IMR-90 (cell line): ENCODE results near the gene AGBL5. TPM values are rescaled to one million over a fixed set of nuclear protein-coding genes. Genes with fewer than 3 reads are reported as not detected.

Experiments used
- ATAC-seq: fragments of 200-7000 bp; cut with Tn5 transposase; 2 replicates; pipeline ENCODE4 v1.9.1; 2020; ENCODE audit warnings: low read depth, mild to moderate bottlenecking, moderate library complexity
- BruUV-seq: library from RNA; stranded (reverse); fragments of 400-500 nt; replicated peaks from 2 replicates; lab custom pipeline; 2021; lab: Mats Ljungman, UMichigan
- CTCF ChIA-PET: fragments of 300-600 bp; formaldehyde crosslinking; extraction: SDS; loops from one replicate; lab custom pipeline; 2021; ENCODE audit warnings: antibody characterized with exemption; lab: Yijun Ruan, JAX
- POLR2A ChIA-PET: fragments of 300-600 bp; sonication (Branson Sonifier 250); formaldehyde crosslinking; loops from one replicate; lab custom pipeline; 2022; ENCODE audit warnings: antibody characterized with exemption; ENCODE audit not compliant: unreplicated experiment; lab: Charles Lee
- DNase-seq: peaks from one replicate; pipeline ENCODE4 v3.0.0; 2013
- H2AFZ ChIP-seq: replicated peaks from 2 replicates; pipeline ENCODE3; 2013; ENCODE audit warnings: low read length, mild to moderate bottlenecking; ENCODE audit not compliant: poor library complexity
- H2AK5ac ChIP-seq: 2 replicates; pipeline ENCODE4 v1.6.1; 2013; ENCODE audit warnings: low read depth, low read length, inconsistent platforms
- H2AK9ac ChIP-seq: replicated peaks from 2 replicates; pipeline ENCODE3; 2013; ENCODE audit warnings: mild to moderate bottlenecking, low read depth, low read length, moderate library complexity; ENCODE audit not compliant: poor library complexity
- H2BK120ac ChIP-seq: 2 replicates; pipeline ENCODE4 v1.6.1; 2013; ENCODE audit warnings: low read depth, low read length, inconsistent platforms
- H2BK15ac ChIP-seq: 3 replicates; pipeline ENCODE4 v1.6.1; 2013; ENCODE audit warnings: low read depth, low read length, inconsistent platforms
- H2BK20ac ChIP-seq: 2 replicates; pipeline ENCODE4 v1.6.1; 2013; ENCODE audit warnings: low read depth, mild to moderate bottlenecking, inconsistent platforms, low read length, moderate library complexity
- H2BK5ac ChIP-seq: 2 replicates; pipeline ENCODE4 v1.6.1; 2013; ENCODE audit warnings: mild to moderate bottlenecking, low read depth, low read length, inconsistent platforms; ENCODE audit not compliant: poor library complexity, severe bottlenecking
- H3K14ac ChIP-seq: replicated peaks from 2 replicates; pipeline ENCODE4 v1.6.1; 2013; ENCODE audit warnings: low read depth, low read length, inconsistent platforms
- H3K18ac ChIP-seq: 2 replicates; pipeline ENCODE4 v1.6.1; 2013; ENCODE audit warnings: low read depth, low read length, control low read depth
- H3K23ac ChIP-seq: 2 replicates; pipeline ENCODE4 v1.6.1; 2013; ENCODE audit warnings: low read depth, low read length, inconsistent platforms
- H3K27ac ChIP-seq: 2 replicates; pipeline ENCODE4 v1.5.1; 2013; ENCODE audit warnings: mild to moderate bottlenecking, control low read depth, low read length; ENCODE audit not compliant: insufficient read depth
- H3K27me3 ChIP-seq: 2 replicates; pipeline ENCODE4 v1.6.1; 2013; ENCODE audit warnings: low read length; ENCODE audit not compliant: control insufficient read depth, insufficient read depth
- H3K36me3 ChIP-seq: 2 replicates; pipeline ENCODE4 v1.6.1; 2013; ENCODE audit warnings: low read length, mixed read lengths; ENCODE audit not compliant: control insufficient read depth, insufficient read depth
- H3K4ac ChIP-seq: 2 replicates; pipeline ENCODE4 v1.6.1; 2013; ENCODE audit warnings: low read depth, low read length, inconsistent platforms
- H3K4me1 ChIP-seq: 2 replicates; pipeline ENCODE4 v1.6.1; 2013; ENCODE audit warnings: low read length, mixed read lengths; ENCODE audit not compliant: control insufficient read depth, insufficient read depth
- H3K4me2 ChIP-seq: 2 replicates; pipeline ENCODE4 v1.6.1; 2013; ENCODE audit warnings: low read depth, mild to moderate bottlenecking, control low read depth, low read length, moderate library complexity
- H3K4me3 ChIP-seq: 2 replicates; pipeline ENCODE4 v1.5.1; 2013; ENCODE audit warnings: low read depth, mild to moderate bottlenecking, control low read depth, low read length, moderate library complexity; ENCODE audit not compliant: insufficient read depth
- H3K56ac ChIP-seq: 2 replicates; pipeline ENCODE4 v1.6.1; 2013; ENCODE audit warnings: low read length, inconsistent platforms; ENCODE audit not compliant: insufficient read depth; ENCODE audit errors: extremely low read depth
- H3K79me1 ChIP-seq, 2 experiments: 2 replicates each; pipeline ENCODE4 v1.6.1; 2013; ENCODE audit warnings: low read length in 2 of 2, inconsistent platforms in 1 of 2, low read depth in 1 of 2
- H3K9ac ChIP-seq: 2 replicates; pipeline ENCODE4 v1.6.1; 2013; ENCODE audit warnings: low read depth, low read length, control low read depth
- H3K9me1 ChIP-seq: 2 replicates; pipeline ENCODE4 v1.6.1; 2013; ENCODE audit warnings: low read length, inconsistent platforms; ENCODE audit not compliant: insufficient read depth
- H3K9me3 ChIP-seq: 2 replicates; pipeline ENCODE4 v1.6.1; 2013; ENCODE audit warnings: low read length; ENCODE audit not compliant: control insufficient read depth, insufficient read depth
- H4K20me1 ChIP-seq: 2 replicates; pipeline ENCODE4 v1.6.1; 2013; ENCODE audit warnings: low read length, inconsistent platforms; ENCODE audit not compliant: insufficient read depth
- H4K5ac ChIP-seq: 2 replicates; pipeline ENCODE4 v1.6.1; 2013; ENCODE audit warnings: mild to moderate bottlenecking, low read depth, low read length, control low read depth
- H4K8ac ChIP-seq, 2 experiments: 2 replicates each; pipeline ENCODE4 v1.6.1; 2013; ENCODE audit warnings: low read depth in 2 of 2, low read length in 2 of 2, control low read depth in 1 of 2, inconsistent platforms in 1 of 2
- H4K91ac ChIP-seq: 2 replicates; pipeline ENCODE4 v1.6.1; 2013; ENCODE audit warnings: low read depth, low read length, inconsistent platforms; ENCODE audit not compliant: insufficient read depth
- POLR2A ChIP-seq: IDR thresholded peaks from 2 replicates; pipeline ENCODE4 v1.6.1; 2012; ENCODE audit warnings: mild to moderate bottlenecking, low read depth, low read length
- WGBS, 2 experiments: methylation state at CpG; one replicate each; pipeline versions ENCODE4 v1.1.5 to v1.1.7; 2013; ENCODE audit warnings: missing lambda C conversion rate in 2 of 2; ENCODE audit not compliant: insufficient read length in 1 of 2; ENCODE audit errors: extremely low coverage in 2 of 2; 5-methylcytosine and 5-hydroxymethylcytosine counted together
- dilution Hi-C: fragments of 300-500 bp; cut with HindIII; formaldehyde crosslinking; loops from one replicate; pipeline ENCODE4 v1.14.3; 2018; ENCODE audit warnings: low sequenced_read_pairs; ENCODE audit not compliant: unreplicated experiment
- in situ Hi-C: fragments of 300-500 bp; cut with MboI; formaldehyde crosslinking; loops from 3 replicates; pipeline ENCODE4 v1.14.3; 2019; ENCODE audit warnings: low sequenced_read_pairs, inconsistent platforms, mixed read lengths
- intact Hi-C: fragments of 100-400 bp; cut with micrococcal nuclease; formaldehyde crosslinking; loops from 2 replicates; pipeline ENCODE4 v1.10.0; 2022
- polyA plus RNA-seq, 3 experiments: library from polyadenylated mRNA; depleted of rRNA; stranded (reverse); fragments of >200 nt; gene quantifications; 2 replicates each; pipeline ENCODE4 v1.2.3, GENCODE V29; 2012; ENCODE audit warnings: low replicate concordance in 1 of 3
- total RNA-seq: library from RNA; depleted of rRNA; stranded (reverse); fragments of >200 nt; gene quantifications from 2 replicates; pipeline ENCODE4 v1.2.3, GENCODE V29; 2012

AGBL5 gene
- total and polyA plus RNA-seq, 2 of the 4 experiments (the other 2 are of a cell fraction) = 19.0 to 26.2 TPM

- no peak overlapping the region for H2BK20ac ChIP-seq
- H3K9me3 ChIP-seq = no peaks in the 10 kb centered on the region
- H4K20me1 ChIP-seq = peaks cover 32% of the 10 kb centered on the region
- no peak overlapping the region for H3K23ac ChIP-seq
- no peak overlapping the region for H2AK5ac ChIP-seq
- H4K91ac ChIP-seq = no peak overlapping the region
- dilution Hi-C loops (no loop called here), intact Hi-C loops (no loop called here), in situ Hi-C loops (no loop called here)
- CTCF ChIA-PET = no interaction called here
- no peak for DNase-seq
- H3K4me3 ChIP-seq = no peak overlapping the region
- no peak for ATAC-seq
- H3K9ac ChIP-seq = no peak overlapping the region
- H4K5ac ChIP-seq = no peak overlapping the region
- no peak overlapping the region for H3K14ac ChIP-seq
- H3K4ac ChIP-seq = no peak overlapping the region
- no peak for TF ChIP-seq POLR2A
- no peak overlapping the region for H3K4me2 ChIP-seq
- H3K79me1 ChIP-seq = peaks cover 21 to 54% of the 10 kb centered on the region in 2 experiments
- no peaks in the 10 kb centered on the region for H3K27me3 ChIP-seq
- no peak overlapping the region for H2BK120ac ChIP-seq
- no peak overlapping the region for H2AFZ ChIP-seq
- H2BK15ac ChIP-seq = no peak overlapping the region
- 100% methylated on average over 1 of the region's 7 CpGs; no CpG with 5 or more reads in 1 of the 2 experiments for WGBS, 2 experiments
- no peak overlapping the region for H3K56ac ChIP-seq
- no peak overlapping the region for H4K8ac ChIP-seq
- no peak overlapping the region for H3K18ac ChIP-seq
- H2BK5ac ChIP-seq = no peak overlapping the region
- POLR2A ChIA-PET = no interaction called here
- no peak overlapping the region for H3K27ac ChIP-seq
- no TSS peak for BruUV-seq
- H2AK9ac ChIP-seq = no peak overlapping the region
- peaks cover 73% of the 10 kb centered on the region for H3K36me3 ChIP-seq
- peaks cover 4% of the 10 kb centered on the region; the same call in 1 of the 2 replicates for H3K4me1 ChIP-seq
- peaks cover 9% of the 10 kb centered on the region for H3K9me1 ChIP-seq
Observed at GRCh38 chr2:27039871-27040270, 11.6 kb upstream of the AGBL5 start.
